Stimulated activated CD4-positive, alpha-beta T cell treated with anti-CD3 and anti-CD28 coated beads, Interleukin-2, amount 100 ng/mL, for 48 hours (primary cell): ENCODE results near the gene KLHL33.
A peak's percentile ranks its signal among the peaks of the same experiment; 100 is the strongest.

Source experiments
- DNase-seq, 2 donors: peaks; one replicate each; pipeline ENCODE4 v3.0.0-alpha.2; 2020

KLHL33 gene

DNA sequence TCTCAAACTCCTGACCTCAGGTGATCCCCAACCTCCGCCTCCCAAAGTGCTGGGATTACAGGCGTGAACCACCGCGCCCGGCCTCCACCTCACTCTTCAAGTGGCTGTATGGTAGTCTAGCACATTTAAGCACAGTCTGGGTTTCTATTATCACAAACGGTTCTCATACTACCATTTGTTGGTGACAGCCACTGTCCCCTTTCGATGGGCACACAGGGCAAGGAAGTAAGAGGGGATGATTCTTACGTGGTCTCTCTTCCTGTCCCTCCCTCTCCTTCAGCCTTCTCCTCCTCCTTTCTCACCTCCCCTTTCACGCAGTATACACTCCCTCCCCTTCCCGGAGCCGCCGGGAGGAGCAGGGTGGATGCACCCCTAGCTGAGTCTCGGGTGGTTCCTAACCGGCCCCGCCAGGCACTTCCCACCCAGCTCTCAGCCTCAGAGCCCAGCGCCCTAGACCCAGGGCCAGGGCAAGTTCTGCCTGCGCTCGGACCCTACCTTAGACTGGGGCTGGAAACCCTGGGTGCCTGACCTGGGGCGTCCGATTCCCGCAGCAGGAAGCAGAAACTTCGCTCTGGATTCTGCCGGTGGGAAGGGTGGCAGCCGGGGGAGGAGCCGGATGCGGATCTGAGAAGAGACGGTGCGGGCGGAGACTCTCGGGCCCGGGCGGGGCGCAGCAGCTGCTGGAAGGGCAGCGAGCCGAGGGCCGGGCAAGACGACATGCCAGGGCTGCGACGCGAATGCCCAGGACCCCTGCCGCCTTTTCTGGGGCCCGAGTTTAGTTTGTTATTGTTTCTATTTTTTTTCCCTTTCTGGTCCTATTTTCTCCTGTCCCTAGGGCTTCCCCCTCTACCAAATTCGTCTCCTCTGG, 22.9 kb downstream of the KLHL33 start, which contains the start of gene TEP1:
Gene TEP1, minus strand, starts transcription at position 626 of the 868 bp plus-strand sequence. CDS start 5,062 bp downstream, outside the sequence.
- peak; percentile 71 to 75 for DNase-seq

DNA sequence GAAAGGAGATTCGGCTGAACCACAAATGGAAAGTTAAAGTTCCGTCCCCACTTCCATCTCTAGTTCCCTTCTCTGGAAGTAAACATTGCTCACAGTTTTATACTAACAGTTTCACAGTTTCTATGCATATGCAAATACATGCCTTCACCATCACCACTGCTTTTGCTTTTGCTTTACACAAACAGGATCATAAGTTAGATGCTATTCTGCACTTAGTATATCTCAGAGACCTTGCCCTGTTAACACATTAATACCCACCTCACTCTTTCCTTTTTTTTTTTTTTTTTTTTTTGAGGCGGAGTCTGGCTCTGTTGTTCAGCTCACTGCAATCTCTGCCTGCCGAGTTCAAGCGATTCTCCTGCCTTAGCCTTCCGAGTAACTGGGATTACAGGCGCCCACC, 23.6 kb downstream of the KLHL33 start:
- no peak for DNase-seq

DNA sequence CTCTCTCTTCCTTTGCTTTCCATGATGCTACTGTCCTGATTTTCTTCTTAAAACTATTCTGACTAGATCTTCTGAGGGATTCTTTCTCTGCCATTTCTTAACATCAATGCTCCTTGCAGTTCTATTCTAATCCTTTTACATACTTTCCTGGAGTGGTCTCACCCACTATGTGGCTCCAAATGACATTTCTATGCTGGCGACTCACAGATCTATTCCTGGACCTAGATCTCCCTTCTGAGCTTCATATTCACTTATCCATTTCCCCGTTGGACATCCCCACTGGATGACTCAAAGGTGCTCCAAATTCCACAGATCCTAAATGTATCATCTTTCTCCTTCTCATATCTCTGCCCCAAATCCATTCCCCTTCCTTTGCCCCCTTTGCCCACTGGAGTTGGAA, 26.7 kb downstream of the KLHL33 start:
- no peak for DNase-seq

DNA sequence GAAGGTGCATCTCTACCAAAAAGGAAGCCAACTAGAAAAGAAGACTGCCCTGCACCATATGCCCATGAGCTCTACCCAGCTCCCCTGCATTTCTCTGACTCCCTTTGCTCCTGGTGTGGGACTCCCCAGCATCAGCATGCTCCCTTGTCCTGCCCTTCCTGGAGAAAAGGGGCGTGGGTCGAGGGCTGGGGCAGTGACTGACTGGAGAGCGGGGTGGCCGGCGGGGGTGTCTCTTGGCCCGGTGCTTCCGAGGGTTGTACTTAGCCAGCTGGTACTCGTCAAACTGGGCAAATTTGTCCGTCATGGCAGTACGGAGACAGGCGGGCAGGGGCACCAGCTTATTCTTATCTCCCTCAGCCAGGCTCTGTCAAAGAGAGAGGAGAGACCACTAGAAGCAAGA, 32.4 kb downstream of the KLHL33 start:
- no peak for DNase-seq

DNA sequence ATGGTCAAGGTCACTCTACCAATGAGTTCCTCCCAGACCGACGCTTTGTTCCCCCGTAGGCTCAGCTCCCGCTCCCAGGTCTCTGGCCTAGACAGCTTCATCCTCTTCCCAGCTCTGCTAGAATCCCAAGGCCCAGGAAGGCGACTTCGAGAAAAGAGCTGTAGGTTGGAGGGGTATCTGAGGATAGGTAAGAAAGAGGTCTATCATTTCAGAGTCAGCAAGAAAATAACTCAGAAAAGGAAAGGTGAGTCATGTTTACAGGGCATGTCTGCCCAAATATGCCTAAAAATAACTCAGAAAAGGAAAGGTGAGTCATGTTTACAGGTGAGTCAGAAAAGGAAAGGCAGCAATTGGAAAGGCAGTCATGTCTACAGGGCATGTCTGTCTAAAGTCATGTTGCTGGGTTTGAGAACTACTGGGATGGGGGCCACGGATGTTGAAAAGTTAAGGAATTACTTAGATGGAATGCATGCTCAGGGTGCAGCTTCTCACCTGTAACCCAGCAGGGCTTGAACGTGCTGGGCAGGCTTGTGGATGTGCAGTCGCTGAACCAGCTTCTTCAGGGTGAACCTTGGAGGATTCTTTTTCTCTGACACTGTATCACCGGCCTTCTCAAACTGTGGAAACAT, 34.9 kb downstream of the KLHL33 start:
- peak in 1 of 2 donors; percentile 10 for DNase-seq

DNA sequence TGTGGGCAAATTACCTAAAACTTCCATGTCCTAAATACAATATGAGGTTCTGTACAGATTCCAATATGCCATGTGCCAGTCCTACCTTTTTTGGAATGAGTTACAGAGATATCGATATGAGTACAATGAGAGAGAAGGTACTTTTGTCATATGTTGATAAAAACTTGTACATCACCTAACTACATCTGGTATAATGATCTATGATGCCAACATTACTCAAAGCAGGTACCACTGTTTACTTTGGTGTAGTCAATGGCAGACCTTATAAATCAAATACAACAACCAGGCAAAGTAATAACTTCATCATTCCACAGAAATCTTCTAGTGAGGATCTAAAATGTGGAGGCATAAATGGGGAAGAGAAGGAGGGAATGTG, 35.4 kb downstream of the KLHL33 start:
- no peak for DNase-seq

DNA sequence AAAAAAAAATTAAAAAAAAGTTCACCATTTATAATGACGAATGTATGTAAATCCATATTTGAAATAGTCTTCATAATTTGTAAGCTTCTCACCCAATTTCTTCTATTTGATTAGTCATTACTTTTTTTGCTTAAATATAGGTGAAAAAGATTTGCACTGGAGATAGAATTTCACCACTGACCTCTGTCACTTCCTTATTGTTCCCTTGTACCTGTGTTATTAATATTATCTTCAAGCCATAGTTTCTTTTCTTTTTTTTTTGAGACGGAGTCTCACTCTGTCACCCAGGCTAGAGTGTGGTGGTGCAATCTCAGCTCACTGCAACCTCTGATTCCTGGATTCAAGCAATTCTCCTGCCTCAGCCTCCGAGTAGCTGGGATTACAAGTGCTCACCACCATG, 38.5 kb downstream of the KLHL33 start:
- no peak for DNase-seq

DNA sequence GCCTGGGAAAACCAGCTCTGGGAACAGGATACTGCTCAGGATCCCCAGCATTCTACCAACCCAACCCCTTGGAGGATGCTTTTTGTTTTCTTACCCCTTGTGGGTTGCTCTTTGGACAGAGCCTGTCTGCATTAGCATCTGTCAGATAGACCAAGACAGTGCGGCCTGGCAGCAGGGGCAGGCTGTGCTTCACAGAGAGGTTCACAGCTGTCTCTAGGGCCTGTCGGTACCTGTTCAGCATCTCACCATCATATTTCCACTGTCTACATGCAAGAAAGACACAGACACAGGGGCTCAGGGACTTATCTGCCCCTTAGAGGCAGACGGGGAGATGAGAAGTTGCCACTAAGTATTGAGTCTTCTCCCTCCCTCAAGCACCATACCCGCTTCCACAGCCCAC, 44.5 kb downstream of the KLHL33 start:
- DNase-seq: no peak

DNA sequence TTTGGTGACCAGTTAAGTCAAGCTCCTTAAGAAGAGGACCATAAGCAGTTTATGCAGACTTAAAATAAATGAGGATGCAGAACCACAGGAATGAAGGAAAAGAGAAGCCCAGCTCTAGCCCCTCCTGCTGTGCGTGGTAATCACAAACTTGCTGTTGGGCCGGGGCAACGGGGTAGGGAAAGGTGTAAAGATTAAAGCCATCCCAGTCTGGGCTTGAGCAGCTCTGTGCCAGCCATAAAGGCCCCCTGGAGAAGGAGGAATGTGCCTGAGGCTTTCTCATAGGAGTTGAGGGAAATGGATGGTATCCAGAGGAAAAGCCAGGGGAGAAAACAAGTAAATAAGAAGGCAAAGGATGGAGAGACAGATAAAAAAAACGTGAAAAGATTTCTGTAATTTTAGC, 47.8 kb downstream of the KLHL33 start:
- no peak for DNase-seq

DNA sequence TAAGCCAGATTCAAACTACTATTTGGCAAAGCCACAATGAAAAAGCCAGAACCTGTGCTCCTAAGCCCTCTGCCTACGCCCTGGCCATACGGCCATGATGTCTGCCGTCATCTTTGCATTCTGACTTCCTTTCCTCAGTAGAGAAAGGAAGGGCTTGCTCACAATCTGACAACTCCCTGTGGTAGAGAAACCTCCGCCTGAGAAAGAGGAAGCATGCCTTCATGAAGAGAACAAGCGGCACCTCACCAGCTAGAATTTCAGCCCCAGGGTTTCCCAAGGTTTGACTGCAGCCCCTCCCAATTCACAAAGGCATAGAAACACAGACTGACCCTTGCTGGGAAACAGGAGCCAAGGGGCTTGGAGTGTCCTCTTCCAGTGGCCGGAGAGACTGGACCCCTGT, 48.4 kb downstream of the KLHL33 start:
- DNase-seq: no peak

DNA sequence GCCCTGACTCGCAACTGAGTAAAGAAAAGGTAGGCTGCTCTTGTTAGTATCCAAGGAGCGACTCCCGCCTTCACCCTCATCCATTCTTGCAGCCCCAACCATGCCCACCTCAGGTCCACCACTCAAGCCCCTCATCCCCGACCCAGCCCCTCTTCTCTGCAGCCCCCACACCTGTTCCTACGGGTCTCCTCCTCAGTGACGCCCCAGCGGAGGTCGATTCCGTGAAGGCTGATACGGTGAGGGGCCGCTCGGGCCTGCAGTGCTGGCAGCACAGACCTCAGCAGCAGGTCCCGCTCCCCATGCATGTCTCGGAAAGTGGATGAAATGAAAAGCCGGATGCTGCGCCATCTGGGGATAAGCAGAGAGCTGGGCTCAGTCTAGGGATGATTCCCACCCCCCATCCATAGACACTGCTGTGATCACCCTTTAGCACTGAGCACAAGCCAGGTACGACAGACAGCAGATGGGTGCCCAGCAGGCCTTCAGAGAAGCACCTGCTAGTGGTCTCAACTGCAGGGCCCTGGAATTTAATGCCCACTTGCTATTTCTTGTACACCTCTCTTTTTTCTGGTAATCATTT, 49.6 kb downstream of the KLHL33 start:
- no peak for DNase-seq

DNA sequence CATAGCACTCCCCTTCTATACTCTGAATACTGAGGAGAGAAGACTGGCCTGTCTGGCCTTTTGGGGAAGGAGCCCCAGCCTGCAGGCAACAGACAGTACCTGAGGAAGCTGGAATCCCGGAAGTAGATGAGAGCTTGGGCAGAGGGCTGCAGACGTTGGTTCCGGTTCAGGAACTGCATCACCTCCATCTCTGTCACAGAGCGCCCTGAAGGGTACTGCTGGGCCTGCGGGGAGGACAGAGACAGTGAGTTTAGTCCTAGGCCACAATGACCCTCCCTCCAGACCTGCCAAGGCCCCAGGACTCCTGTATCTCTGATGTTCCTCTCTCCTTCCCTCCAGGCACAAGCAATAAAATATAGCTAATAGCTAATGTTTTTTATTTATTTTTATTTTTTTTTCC, 51.1 kb downstream of the KLHL33 start:
- no peak for DNase-seq

DNA sequence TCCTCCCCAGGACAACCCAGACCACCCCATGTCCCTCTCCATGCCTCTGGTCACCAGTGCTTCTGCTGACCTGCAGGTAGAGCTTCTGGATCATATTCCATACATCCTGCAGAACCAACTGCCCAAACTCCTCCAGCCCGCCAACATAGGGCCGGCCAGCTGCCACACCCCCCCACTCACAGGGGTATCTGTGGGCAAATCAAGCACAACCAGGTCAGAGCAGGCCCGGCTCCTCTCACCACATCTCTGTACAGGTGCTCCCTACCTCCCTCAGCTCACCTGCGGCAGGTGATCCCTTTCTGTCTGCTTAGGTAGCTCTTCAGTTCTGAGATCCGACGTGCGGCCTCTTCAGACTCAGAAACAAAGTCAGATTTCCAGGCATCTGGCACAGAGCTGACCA, 51.6 kb downstream of the KLHL33 start:
- DNase-seq: no peak

DNA sequence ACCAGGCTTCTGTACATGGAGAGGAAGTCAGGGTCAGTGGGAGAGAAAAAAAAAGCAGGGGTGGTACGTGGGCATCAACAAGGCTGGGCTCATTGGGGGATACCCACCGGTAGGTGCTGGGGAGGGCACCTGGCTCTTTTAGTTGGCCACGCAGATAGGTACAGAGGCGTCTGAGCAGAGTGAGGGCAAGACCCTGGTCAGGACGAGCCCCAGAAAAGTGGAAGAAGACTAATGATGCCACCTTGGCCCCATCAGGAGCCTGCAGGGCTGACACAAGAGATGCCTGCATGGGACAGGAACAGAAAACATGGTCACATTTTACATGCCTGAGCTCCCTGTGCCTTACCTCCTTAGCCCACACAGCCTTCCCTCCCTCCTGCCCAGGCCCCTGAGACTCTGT, 52.3 kb downstream of the KLHL33 start:
- no peak for DNase-seq

DNA sequence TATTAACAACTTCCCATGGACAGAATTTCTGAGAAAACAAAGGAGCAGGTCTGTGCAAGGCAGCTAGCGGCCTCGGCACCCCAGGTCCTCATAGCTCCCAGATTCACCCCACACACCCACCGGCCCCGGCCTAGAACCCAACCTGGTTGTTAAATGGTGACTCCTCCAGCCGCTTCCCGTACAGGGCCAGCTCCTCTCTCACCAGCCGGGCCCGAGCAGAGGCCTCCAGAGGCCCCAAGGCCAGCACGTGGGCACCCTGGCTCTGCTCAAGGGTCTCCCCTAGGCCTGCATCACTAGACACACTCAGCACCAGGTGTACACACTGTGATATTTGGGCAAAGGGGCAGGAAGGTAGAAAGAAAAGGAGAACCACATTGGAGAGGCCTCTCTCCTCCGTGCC, 52.9 kb downstream of the KLHL33 start:
- no peak for DNase-seq

DNA sequence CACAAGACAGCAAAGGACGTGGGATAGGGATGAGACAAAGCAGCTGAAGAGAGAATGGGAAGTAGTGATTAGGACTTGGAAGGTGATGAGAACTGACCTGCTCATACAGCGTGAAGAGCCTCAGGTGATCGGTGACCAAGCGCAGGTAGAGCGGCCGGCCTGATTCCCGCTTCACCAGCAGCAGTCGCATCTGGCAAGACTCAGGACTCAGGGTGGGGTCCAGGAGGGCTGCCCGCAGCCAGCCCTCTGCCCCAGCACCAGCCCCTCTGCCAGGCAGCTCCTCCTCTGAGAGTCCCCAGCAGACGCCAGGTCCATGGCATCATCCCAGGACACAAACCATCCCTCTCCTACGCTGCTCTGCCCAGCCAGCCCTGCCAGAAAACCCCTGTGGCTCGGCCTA, 53.4 kb downstream of the KLHL33 start:
- no peak for DNase-seq

DNA sequence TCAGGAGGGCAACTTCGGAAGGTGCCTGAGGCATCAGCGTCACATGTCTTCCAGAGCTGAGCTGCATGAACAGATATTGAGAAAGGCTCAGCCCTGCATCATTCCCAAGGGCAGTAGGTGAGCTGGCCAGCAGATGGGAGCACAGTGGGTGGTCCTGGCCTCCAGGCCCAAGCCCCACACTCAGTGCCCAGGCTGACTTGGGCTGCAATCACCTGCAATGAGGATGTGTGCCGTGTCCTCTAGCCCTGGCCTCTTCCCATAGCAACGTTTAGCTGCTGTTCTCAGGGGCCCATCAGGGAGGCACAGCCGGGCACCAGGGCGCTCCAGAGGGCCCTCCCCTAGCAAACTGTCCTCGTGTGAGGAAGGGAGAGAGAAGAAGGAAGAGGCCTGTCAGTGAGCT, 54.6 kb downstream of the KLHL33 start:
- DNase-seq: no peak

DNA sequence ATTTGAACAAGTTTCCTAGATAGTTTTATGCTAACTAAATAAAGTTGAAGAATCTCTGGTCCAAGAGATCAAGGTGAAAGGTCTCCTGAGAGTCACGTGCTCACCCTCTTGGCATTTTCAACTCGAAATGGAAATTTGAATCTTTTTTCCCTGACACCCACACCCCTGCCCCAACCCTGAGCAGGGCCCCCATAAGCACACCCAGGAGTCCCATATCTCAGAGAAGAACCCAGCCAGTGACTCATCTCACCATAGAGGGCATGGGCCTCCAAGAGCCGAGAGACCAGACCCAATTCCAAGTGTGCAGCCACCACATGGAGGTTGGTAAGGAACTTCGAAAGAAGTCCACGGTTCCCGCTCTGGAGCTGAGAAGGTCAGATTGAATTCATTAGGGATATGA, 55.3 kb downstream of the KLHL33 start:
- no peak for DNase-seq

DNA sequence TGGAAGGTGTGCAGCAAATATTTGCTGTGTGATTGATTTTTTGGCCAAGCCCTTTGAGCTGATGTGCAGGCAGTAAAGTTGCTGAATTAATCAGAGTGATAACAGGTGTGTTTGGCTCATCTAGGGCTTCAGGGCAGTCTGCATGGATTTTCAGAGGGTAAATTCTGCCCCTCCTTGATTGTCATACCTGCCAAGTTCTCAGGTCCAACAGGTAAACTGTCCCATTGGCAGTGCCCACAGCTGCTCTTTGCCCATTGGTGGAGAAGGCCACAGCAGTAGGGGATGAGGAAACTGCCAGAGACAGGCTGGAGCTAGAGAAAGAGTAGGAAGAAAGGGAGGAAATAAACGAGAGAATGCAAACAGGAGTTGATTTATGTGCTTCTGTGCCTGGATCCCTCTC, 56.2 kb downstream of the KLHL33 start:
- no peak for DNase-seq

DNA sequence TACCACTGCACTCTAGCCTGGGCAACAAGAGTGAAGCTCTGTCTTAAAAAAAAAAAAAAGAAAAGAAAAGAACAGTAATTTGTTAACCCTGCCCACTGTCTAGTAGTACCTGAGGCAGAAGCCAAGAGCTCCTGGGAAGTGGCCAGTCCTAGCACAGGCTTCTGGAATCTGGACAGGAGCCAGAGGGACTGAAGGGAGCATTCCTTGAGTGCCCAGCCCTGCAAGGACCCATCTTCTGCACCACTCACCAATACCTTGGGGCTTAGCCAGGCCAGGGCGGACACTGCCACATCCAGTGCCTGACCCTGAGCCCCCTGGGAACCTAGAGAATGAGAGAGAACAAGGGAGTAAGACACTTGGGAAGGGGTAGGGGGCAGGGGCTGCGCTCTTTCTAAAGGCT, 58.8 kb downstream of the KLHL33 start:
- no peak for DNase-seq

DNA sequence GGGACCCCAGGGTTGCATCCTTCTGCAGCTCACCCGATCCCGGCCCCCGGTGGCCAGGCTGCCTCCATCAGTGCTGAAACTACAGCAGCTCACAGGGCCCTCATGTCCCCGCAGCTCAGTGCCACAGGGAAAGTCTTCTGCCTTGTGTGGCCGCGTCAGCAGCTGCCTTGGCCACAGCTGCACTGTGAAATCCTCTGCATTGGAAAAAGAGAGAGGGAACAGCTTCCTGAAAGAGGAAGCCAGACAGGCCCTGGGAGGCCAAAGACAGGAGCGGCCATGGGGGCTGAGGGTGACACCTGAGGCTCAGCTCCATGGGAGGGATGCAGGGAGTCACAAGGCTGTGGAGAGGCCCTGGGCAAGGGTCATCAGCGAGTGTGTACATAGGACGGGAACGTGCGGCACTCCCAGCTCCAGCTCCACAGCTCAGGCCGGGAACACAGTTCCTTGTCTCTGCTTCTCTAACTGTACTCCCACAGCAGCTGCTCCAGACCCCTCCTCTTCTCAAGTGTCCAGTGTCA, 59.8 kb downstream of the KLHL33 start:
- DNase-seq: no peak
